ENCODE data around the gene TMEM25.

GRCh38 chr11:118531597-118532084, 649 bp downstream of the TMEM25 start:
- TF ChIP-seq CTCF (IDR thresholded peaks at IDR 0.05; ENCODE audit: low read depth, low read length), result no peak
- TF ChIP-seq EZH2phosphoT487 (IDR thresholded peaks at IDR 0.05; ENCODE audit: low read depth), result no peak

Measured in OCI-LY3 (cell line).